ENCODE data around the gene RNF217. TPM values are rescaled to one million over a fixed set of nuclear protein-coding genes. Genes with fewer than 3 reads are reported as not detected.
A peak's percentile ranks its signal among the peaks of the same experiment; 100 is the strongest.

RNF217 gene
- total RNA-seq, 1 donor from 2014 or later = 25.5 TPM

DNA sequence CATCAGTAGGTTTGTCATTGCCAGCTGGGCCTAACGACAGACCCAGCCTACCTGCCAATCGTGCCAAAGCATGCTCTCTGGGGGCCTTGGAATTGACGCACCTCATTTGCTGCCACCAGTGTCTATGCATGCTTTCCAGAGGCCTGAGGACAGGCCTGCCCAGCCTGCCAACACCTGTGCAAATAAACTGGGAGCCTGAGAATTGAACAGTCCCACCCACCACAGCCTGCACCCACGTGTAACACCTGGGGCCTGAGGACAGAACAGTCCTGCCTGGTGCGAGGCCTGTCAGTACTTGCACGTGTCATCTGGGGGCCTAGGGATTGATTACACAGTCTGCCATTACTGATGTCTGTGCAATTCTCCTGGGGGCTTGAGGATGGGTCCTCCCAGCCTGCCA, 6.2 kb upstream of the RNF217 start:
- ATAC-seq = no peak
- Histone ChIP-seq H3K27ac (no peak overlapping the region), H3K27me3 (ENCODE audit: low read depth) (no peaks in the 10 kb centered on the region), H3K4me1 (peaks cover 7% of the 10 kb centered on the region), H3K9me3 (no peaks in the 10 kb centered on the region), H3K4me3 (no peak overlapping the region), H3K36me3 (no peaks in the 10 kb centered on the region)
- intact Hi-C loops (cut with DNase I) = no loop called here
- no peak for DNase-seq
- TF ChIP-seq, protein P1, sequence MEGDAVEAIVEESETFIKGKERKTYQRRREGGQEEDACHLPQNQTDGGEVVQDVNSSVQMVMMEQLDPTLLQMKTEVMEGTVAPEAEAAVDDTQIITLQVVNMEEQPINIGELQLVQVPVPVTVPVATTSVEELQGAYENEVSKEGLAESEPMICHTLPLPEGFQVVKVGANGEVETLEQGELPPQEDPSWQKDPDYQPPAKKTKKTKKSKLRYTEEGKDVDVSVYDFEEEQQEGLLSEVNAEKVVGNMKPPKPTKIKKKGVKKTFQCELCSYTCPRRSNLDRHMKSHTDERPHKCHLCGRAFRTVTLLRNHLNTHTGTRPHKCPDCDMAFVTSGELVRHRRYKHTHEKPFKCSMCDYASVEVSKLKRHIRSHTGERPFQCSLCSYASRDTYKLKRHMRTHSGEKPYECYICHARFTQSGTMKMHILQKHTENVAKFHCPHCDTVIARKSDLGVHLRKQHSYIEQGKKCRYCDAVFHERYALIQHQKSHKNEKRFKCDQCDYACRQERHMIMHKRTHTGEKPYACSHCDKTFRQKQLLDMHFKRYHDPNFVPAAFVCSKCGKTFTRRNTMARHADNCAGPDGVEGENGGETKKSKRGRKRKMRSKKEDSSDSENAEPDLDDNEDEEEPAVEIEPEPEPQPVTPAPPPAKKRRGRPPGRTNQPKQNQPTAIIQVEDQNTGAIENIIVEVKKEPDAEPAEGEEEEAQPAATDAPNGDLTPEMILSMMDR (IDR thresholded peaks at IDR 0.05) = no peak

DNA sequence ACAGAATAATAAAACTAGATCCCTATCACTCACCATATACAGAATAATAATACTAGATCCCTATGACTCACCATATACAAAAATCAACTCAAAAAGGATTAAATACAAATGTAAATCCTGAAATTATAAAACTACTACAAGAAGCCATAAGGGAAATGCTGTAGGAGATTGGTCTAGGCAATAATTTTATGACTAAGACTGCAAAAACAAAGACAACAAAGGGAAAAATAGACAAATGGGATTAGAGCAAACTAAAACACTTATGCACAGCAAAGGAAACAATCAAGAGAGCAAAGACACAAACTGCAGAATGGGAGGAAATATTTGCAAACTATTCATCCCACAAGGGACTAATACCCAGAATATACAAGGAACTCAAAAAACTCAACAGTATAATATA, 4.1 kb upstream of the RNF217 start:
- intact Hi-C loops (cut with DNase I) = no loop called here
- no peak overlapping the region for H3K4me3 ChIP-seq
- TF ChIP-seq, protein P1 (IDR thresholded peaks at IDR 0.05) = no peak
- H3K4me1 ChIP-seq = peaks cover 13% of the 10 kb centered on the region
- DNase-seq (no peak), ATAC-seq (no peak)
- H3K27ac ChIP-seq = no peak overlapping the region
- H3K27me3 ChIP-seq (ENCODE audit: low read depth) = no peaks in the 10 kb centered on the region
- no peaks in the 10 kb centered on the region for H3K9me3 ChIP-seq
- H3K36me3 ChIP-seq = no peaks in the 10 kb centered on the region

DNA sequence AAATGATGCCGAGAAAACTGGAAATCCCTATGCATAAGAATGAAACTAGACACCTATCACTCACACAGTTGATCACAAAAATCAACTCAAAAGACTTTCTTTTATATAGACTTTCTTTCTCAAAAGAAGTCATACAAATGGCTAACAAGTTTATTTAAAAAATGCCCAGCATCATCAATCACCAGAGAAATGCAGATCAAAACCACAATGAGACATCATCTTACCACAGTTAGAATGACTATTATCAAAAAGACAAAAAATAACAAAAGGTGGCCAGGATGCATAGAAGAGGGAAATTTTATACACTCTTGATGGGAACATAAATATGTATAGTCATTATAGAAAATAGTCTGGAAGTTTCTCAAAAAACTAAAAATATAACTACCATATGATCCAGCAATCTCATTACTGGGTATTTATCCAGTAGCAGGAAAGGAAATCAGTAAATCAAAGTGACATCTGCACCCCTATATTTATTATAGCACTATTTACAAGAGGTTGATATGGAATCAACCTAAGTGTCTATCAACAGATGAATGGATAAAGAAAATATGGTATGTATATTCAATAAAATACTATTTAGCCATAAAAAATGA, 3.4 kb upstream of the RNF217 start:
- Histone ChIP-seq H3K4me1 (peaks cover 15% of the 10 kb centered on the region), H3K27ac (no peak overlapping the region), H3K9me3 (no peaks in the 10 kb centered on the region), H3K4me3 (no peak overlapping the region), H3K27me3 (ENCODE audit: low read depth) (no peaks in the 10 kb centered on the region), H3K36me3 (no peaks in the 10 kb centered on the region)
- ATAC-seq (no peak), DNase-seq (no peak)
- TF ChIP-seq, protein P1 (IDR thresholded peaks at IDR 0.05) = no peak
- intact Hi-C loops (cut with DNase I) = no loop called here

DNA sequence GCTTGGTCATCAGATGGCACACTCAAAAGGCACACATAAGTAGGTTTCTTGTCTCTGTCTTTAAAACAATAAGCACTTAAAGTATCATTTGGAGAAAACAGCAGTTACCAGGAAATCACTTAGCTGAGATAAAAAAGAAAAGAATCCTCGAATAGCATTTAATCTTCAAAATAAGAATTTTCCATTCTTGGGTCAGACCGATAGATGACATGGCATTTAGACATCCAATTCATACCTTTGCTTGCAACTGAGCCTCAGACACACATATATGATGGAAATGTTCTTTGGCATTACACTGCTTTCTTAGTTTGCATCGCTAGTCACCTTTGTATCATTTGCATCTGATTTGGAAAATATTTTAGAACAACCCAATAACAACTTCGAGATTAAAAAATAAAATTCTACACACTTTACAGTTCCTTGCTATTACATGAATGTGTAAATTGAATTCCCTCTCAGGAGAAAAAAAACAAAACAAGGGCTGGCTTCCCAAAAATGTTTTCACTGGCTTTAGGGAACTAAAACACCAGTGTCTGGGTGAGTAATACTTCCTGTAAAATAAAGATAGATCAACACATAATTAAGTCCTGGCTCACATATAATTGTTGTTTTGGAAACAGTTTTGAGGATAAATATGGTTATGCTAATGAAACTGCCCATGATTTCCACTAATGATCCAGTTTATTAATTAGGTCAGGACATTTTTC, 1.3 kb upstream of the RNF217 start:
- Histone ChIP-seq H3K27ac (peak overlapping the region; percentile 91), H3K9me3 (no peaks in the 10 kb centered on the region), H3K36me3 (no peaks in the 10 kb centered on the region), H3K4me3 (peak overlapping the region; percentile 90), H3K4me1 (peaks cover 33% of the 10 kb centered on the region), H3K27me3 (ENCODE audit: low read depth) (no peaks in the 10 kb centered on the region)
- DNase-seq (no peak), ATAC-seq (no peak)
- TF ChIP-seq, protein P1 (IDR thresholded peaks at IDR 0.05) = no peak
- intact Hi-C loops (cut with DNase I) = no loop called here

DNA sequence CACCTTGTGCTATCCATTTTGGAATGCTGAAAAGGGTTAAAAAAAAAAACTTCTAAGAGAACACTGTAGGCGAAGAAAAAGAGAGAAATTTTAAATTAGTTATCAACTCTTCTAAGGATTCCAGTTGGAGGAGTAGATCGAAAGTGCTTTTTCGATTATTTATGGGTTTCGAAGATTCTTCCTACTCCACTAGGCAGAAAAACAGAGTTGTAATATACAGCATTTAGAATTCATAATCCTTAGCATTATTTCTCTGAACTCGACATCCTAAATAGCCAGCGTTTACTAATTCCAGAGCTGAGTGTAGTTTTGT, 817 bp upstream of the RNF217 start:
- DNase-seq (no peak), ATAC-seq (no peak)
- Histone ChIP-seq H3K4me1 (peaks cover 38% of the 10 kb centered on the region), H3K4me3 (peak overlapping the region; percentile 90), H3K36me3 (no peaks in the 10 kb centered on the region), H3K27ac (peak overlapping the region; percentile 91), H3K27me3 (ENCODE audit: low read depth) (no peaks in the 10 kb centered on the region), H3K9me3 (no peaks in the 10 kb centered on the region)
- TF ChIP-seq, protein P1 (IDR thresholded peaks at IDR 0.05) = no peak
- intact Hi-C loops (cut with DNase I) = no loop called here
